ENCODE measurements around the gene CPEB4. TPM values are rescaled to one million over a fixed set of nuclear protein-coding genes. Genes with fewer than 3 reads are reported as not detected.

CPEB4 gene
- total and polyA plus RNA-seq, 9 of the 15 experiments (the other 6 are each of a cell fraction or from before 2014, with no cell fraction given), result 7.4 to 21.3 (median 12.4) TPM

GRCh38 chr5:173855162-173855994 lies 32.8 kb upstream of the CPEB4 start (continued):
- TF ChIP-seq AFF1 (IDR thresholded peaks at IDR 0.05; ENCODE audit: low read depth in 1 of 2, partially characterized antibody in 2 of 2) (peak; percentile 40 to 75), ZNF324 (CRISPR knock-in tag; IDR thresholded peaks at IDR 0.05) (peak; percentile 15; the same call in 1 of the 2 replicates), RBM17 (IDR thresholded peaks at IDR 0.05; ENCODE audit: borderline replicate concordance, low read depth, low read length) (no peak), STAT5A (IDR thresholded peaks at IDR 0.05; ENCODE audit: borderline replicate concordance, low read length) (peak; percentile 92), STAT5B (CRISPR knock-in tag; IDR thresholded peaks at IDR 0.05) (no peak), MTF1 (CRISPR knock-in tag; IDR thresholded peaks at IDR 0.05; ENCODE audit: borderline replicate concordance) (no peak), SAFB2 (IDR thresholded peaks at IDR 0.05; ENCODE audit: borderline replicate concordance, low read depth, low read length, severe bottlenecking) (no peak), SMAD4 (CRISPR knock-in tag; conservative IDR thresholded peaks at IDR 0.05) (peak; percentile 92), GMEB1 (CRISPR knock-in tag; IDR thresholded peaks at IDR 0.05) (no peak), IRF2 (CRISPR knock-in tag; IDR thresholded peaks at IDR 0.05) (no peak), RFX7 (CRISPR knock-in tag; IDR thresholded peaks at IDR 0.05) (no peak), IRF9 (tag; IDR thresholded peaks at IDR 0.05) (no peak), BRF2 (IDR thresholded peaks at IDR 0.05; ENCODE audit: borderline replicate concordance, insufficient read depth, insufficient read length) (no peak), SMARCC2 (IDR thresholded peaks at IDR 0.05; ENCODE audit: low read depth) (peak; percentile 95)
